Right ventricle myocardium superior (tissue), 1 donor: ENCODE data around the gene RNASE7. TPM values are rescaled to one million over a fixed set of nuclear protein-coding genes. Genes with fewer than 3 reads are reported as not detected.

ENCODE experiments used
- ATAC-seq: fragments of 200-7000 bp; cut with Tn5 transposase; one replicate; pipeline ENCODE4 v1.9.1; 2020; ENCODE audit warnings: mild to moderate bottlenecking; ENCODE audit not compliant: poor library complexity
- DNase-seq: peaks from one replicate; pipeline ENCODE4 v3.0.0-alpha.2; 2020
- intact Hi-C: fragments of 100-400 bp; cut with DNase I; formaldehyde crosslinking; loops from one replicate; pipeline ENCODE4 v1.11.2; 2022
- total RNA-seq: library from RNA; stranded (reverse); fragmentation: NEBNext Ultra II Directional; extraction: Animal tissue kit (Norgen Biotek cat#: 25700); gene quantifications from one replicate; pipeline ENCODE4 v1.2.1, GENCODE V29; 2021
- donor health status: DM: no; HTN: yes; CAD: no; lungs with severe emphysema.

RNASE7 gene
- total RNA-seq, 1 donor from 2014 or later: not detected

GRCh38 chr14:21074398-21075272 is 32.5 kb downstream of the RNASE7 start:
- DNase-seq (no peak), ATAC-seq (no peak)
- intact Hi-C loops: no loop called here

GRCh38 chr14:21075719-21076437 is 33.7 kb downstream of the RNASE7 start:
- no peak for ATAC-seq
- intact Hi-C loops: no loop called here
- no peak for DNase-seq

GRCh38 chr14:21077672-21078071 is 35.5 kb downstream of the RNASE7 start:
- intact Hi-C loops: no loop called here
- ATAC-seq (no peak), DNase-seq (no peak)

- DNase-seq (no peak), ATAC-seq (no peak)
- intact Hi-C loops: no loop called here
Observed at GRCh38 chr14:21078287-21078686, 36.1 kb downstream of the RNASE7 start.

- DNase-seq (no peak), ATAC-seq (no peak)
- intact Hi-C loops: no loop called here
Observed at GRCh38 chr14:21078726-21079125, 36.6 kb downstream of the RNASE7 start.

- DNase-seq (no peak), ATAC-seq (no peak)
- intact Hi-C loops: no loop called here
Observed at GRCh38 chr14:21081521-21082142, 39.5 kb downstream of the RNASE7 start.

- no peak for DNase-seq
- no peak for ATAC-seq
- intact Hi-C loops: no loop called here
Observed at GRCh38 chr14:21083565-21084325, 41.6 kb downstream of the RNASE7 start.

GRCh38 chr14:21084396-21084795 is 42.2 kb downstream of the RNASE7 start:
- intact Hi-C loops: no loop called here
- DNase-seq: no peak

GRCh38 chr14:21084998-21085853 is 43.1 kb downstream of the RNASE7 start:
- ATAC-seq: peak; percentile 77
- intact Hi-C loops: no loop called here
- DNase-seq: peak; percentile 78

More at GRCh38 chr14:21084396-21084795, 42.2 kb downstream of the RNASE7 start:
- ATAC-seq: no peak

- no peak for ATAC-seq
- DNase-seq: no peak
- intact Hi-C loops: no loop called here
Observed at GRCh38 chr14:21086908-21087293, 44.7 kb downstream of the RNASE7 start.

GRCh38 chr14:21087294-21088091 is 45.3 kb downstream of the RNASE7 start:
- DNase-seq: peak; percentile 61
- intact Hi-C loops: no loop called here
- ATAC-seq: peak; percentile 9

GRCh38 chr14:21088687-21089086 is 46.5 kb downstream of the RNASE7 start:
- no peak for DNase-seq
- no peak for ATAC-seq
- intact Hi-C loops: no loop called here

GRCh38 chr14:21089271-21089670 is 47.1 kb downstream of the RNASE7 start:
- DNase-seq (no peak), ATAC-seq (no peak)
- intact Hi-C loops: no loop called here

GRCh38 chr14:21089877-21090193 is 47.7 kb downstream of the RNASE7 start:
- DNase-seq (no peak), ATAC-seq (no peak)
- intact Hi-C loops: no loop called here

- intact Hi-C loops: no loop called here
- ATAC-seq (peak; percentile 3), DNase-seq (peak; percentile 70)
Observed at GRCh38 chr14:21090194-21090939, 48.2 kb downstream of the RNASE7 start.

GRCh38 chr14:21090940-21091663 is 48.9 kb downstream of the RNASE7 start:
- DNase-seq: no peak
- no peak for ATAC-seq
- intact Hi-C loops: no loop called here
